HTERT RPE-1 (cell line): Measurements from ENCODE around the gene RIMBP2.
"Not testable (repeated sequence)": the region's sequence is repeated elsewhere in the genome, so short reads cannot be mapped to it uniquely, and the experiment has no call there.

ENCODE experiments used
- in situ Hi-C: fragments of 300-500 bp; cut with MboI; formaldehyde crosslinking; loops from 4 replicates; pipeline ENCODE4 v1.14.3; 2020; ENCODE audit warnings: low sequenced_read_pairs

The RIMBP2 gene

DNA sequence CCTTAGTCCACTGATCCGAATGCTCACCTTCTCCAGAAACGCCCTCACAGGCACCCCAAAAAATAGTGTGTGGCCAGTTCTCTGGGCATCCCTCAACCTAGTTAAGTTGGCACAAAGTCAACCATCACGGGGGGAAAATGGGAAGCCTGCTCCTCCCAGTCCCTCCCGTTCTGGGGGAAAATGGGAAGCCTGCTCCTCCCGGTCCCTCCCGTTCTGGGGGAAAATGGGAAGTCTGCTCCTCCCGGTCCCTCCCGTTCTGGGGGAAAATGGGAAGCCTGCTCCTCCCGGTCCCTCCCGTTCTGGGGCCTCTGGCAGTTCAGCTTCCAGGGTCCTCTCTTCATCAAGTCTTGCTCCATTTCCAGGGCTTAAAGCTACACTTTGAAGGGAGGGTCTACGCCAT, 106.1 kb downstream of the RIMBP2 start:
- in situ Hi-C loops: no loop called here

DNA sequence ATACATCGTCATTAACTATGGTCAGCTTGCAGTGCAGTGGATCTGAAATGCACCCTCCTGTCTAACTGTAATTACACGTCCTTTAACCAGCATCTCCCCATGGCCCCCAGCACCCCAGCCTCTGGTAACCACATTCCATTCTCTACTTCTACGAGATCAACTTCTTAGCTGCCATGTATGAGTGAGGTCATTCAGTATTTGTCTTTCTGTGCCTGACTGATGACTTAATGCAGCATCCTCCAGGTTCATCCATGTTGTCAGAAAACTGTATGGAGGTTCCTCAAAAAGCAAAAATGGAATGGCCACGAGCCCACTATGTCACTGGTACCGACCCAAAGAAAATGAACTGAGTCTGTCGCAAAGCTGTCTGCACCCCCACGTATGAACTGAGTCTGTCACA, 107.3 kb downstream of the RIMBP2 start:
- in situ Hi-C loops: no loop called here

DNA sequence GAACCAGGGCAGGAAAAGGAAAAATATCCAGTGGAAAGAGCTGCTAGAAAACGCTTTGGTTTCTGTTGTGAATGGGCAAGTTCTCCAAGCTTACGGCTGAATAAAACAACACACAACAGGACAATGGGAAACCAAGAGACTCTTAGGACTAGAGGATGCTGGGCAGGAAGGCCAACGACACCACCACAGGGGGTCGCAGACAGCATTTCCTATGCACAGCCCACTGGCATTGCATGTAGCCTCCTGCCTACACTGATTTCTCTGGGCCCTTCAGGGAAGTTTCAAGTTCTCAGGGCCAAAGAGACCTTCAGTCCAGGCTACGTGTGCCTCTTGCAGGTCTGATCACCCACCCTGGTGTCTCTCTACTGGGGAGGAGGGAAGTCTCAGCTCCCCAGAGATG, 108.0 kb downstream of the RIMBP2 start:
- in situ Hi-C loops: no loop called here

DNA sequence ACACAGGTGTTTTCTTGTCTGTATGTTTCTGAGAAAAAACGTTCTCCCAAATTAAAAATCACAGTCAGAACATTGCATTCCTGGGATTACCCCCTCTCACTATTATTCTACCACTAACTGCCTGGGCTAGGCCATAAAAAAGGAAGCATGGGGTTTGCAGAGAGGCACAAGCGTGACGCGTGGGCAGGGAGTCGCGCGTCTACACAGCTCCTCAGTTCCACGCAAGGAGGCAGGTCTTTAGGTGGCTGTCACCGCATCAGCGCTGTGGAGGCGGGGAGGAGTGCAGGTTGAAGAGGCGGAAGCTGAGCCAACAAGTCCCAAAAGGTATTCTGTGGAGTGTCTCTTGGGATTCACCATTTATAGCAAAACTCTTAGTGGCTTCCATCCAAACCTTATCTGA, 109.9 kb downstream of the RIMBP2 start:
- in situ Hi-C loops: no loop called here

DNA sequence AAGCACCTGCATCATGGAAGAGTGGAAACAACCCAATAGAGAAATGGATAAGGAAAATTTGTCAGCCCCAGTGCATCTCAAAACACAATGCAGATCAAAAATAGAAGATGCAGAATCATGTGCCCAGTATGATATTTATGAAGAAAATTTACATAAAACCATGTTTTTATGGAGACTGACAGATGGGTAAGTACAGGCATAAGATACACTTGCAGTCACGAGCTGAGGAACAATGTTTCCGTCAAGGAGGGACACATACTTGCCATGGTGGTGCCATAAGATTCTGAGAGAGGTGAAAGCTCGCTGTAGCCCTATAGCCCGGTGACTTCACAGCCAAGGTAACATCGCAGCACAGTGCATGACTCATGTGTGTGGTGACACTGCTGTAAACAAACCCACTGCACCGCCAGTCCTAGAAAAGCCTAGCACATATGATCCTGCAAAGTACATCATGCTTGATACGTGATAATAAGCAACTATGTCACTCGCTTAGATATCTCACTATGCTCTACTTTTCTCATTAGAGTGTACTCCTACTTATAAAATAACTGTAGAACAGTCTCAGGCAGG, 112.6 kb downstream of the RIMBP2 start:
- in situ Hi-C loops: no loop called here

DNA sequence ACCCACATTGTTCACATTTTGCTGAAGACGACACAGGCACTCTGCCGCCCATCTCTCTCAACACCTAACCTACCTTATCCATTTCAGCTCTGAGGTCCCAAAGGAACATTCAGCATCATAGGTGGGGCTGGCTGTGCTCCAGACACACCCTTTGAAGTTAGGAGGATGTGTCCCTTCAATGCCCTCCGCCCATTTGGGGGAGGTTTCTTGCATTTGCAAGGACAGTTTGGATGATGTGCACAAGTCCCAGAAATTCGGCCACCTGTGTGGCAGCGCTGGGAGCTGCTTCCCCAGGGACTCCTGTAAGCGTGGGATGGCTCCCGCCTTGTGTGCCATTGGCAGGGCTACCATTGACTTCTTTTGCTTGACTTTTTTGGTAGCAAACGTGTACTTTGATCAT, 113.8 kb downstream of the RIMBP2 start:
- in situ Hi-C loops: no loop called here

DNA sequence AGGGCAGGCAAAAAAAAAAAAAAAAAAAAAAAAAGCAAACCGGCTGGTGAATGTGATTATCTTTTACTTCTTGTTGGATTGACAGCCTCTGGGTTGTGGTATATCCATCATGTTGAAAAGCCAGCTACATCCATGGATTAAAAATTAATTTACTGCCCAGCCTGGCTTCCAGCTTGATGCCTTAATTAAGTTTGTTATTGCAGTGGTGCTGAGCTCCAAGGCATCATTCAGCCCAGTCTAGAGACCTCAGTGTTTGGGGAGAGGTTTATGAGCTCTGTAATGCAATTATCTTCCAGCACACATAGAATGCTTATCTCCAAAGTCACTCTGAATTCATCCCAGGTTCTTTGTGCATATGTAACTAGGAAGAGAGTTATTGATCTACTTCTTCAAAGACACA, 114.8 kb downstream of the RIMBP2 start:
- in situ Hi-C loops: no loop called here

DNA sequence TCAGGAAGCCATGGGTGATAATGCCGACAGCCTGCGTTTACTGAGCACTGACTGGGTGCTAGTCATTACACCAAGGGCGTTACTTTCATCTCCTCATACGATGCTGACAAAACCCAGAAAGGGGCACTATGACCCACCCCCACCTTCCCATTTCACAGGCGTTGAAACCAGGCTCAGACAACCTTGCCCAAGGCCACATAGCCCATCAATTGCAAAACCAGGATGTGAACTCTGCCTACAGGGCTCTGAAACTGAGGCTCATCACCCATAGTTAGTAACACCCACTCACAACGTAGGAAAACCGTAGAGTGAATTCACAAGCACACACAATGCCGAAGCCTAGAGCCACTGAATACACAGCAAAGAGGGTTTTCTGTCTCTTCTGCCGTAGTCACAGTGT, 119.9 kb downstream of the RIMBP2 start:
- in situ Hi-C loops: no loop called here

DNA sequence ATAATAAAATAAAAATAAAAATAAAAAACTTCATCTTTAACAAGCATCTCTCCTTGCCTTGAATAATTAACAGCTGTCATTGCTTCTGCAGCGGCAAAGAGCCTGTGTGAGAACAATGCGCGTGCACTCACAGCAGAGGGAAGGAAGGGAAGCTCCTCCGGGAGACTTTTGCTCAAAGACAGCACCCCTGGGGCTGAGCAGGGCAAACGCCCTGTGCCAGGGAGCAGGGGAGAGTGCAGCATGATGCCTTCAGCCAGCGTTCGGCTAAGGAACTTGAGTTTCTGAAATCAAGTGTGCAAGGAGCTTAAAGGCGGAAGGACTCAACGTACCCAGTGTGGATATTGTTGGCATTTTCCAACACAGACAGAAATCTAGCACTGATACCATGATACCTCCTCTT, 120.5 kb downstream of the RIMBP2 start:
- in situ Hi-C loops: no loop called here

DNA sequence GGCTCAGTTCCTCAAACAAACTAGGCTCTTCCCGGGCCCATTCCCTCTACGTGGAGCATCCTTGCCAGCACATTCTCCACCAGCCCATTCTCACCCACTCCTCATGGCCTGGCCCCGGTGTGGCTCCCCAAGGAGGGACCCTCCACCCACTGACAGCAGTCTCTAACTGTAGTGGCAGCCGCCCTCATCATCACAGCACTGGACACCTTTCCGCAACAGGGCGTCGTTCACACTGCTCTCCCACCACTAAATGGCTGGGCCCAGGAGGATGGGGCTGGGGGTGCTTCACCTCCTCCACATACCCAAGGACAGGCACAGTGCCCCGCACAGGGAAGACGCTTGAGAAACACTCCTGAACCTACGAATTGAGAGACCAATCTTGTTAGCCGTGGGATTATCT, 123.0 kb downstream of the RIMBP2 start:
- in situ Hi-C loops: no loop called here

DNA sequence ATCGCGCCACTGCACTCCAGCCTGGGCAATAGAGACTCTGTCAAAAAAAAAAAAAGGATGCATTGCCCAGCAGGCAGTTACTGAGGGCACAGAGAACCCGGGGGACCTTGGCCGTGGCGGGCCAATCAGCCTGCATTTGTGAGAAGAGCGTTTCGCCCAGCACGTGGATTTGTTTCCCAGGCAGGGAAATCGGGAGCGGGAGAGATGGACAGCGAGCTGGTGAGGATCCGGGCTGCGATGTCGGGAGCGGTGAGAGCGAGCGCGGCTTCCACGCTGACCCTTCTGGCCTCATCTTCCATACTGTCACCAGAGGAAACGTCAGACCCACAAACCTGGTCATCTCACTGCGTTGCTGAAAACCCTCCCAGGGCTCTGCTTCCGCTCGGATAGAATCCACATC, 123.5 kb downstream of the RIMBP2 start:
- in situ Hi-C loops: no loop called here

DNA sequence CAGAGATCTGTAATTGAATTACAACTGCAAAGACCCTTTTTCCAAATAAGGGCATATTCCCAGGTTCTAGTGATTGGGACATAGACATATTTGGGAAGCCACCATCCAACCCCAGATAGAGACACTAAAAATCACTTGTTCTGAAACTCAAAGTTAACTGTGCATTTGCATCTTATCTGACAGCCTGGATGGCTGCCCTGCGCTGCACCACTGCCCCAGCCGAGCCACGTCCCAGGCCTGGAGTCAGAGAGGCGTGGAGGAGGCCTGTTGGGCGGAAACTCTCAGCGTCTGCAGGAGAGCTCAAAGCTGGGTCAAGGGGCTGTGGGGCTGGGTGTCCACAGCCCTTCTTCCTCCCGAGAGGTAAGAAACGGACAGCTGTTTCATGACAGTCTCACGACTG, 124.4 kb downstream of the RIMBP2 start:
- in situ Hi-C loops: no loop called here

DNA sequence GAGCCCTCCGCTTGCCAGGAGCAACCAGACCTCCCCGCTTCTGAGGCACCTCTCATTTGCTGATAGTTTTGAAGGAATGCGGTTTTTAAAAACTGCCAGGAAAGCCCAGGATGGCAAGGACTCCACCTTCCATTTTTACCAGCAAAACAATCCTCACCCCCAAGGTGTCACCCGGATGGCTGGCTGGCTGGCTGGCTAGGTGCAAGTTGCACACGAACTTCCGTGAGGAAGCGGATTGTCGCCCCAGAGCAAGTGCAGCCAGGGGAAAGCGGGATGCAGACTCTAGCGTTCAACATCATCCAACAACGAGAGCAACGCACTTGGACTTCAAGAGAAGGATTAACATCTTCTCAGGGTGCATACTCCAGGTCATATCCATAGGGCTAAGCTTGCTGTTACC, 125.4 kb downstream of the RIMBP2 start:
- in situ Hi-C loops: no loop called here

DNA sequence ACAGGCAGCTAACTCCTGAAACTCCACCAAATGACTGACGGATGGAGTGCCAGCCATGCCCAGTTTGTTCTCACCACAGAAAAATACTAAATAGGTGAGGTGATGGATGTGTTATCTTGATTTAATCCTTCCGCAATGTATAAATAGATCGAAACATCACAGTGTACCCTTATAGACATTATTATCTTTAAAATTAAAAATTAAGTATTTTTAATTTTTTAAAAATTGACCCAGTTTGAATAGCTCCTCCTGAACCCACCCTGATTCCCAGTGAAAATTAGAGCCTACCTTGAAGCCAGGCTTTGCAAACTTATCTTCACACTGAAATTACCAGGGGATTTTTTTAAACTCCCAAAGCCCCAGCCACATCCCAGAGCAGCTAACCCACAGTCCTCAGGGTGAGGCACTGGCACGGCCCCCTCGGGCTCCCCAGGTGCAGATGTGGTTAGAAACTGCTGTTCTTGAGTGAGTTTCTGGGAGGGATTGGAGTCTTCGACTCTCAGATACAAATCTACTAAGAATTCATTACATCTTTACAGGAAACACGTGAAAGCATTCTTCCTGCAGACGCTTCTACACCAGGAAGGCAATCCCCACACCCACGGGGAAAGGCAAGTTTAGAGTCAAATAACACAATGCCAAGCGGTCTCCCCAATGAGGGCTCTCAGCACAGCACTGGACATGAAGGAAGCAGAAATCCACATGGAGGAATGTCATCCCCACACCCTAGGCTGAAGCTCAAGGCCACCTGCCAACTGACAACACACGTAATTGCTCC, 126.4 kb downstream of the RIMBP2 start:
- in situ Hi-C loops: no loop called here

DNA sequence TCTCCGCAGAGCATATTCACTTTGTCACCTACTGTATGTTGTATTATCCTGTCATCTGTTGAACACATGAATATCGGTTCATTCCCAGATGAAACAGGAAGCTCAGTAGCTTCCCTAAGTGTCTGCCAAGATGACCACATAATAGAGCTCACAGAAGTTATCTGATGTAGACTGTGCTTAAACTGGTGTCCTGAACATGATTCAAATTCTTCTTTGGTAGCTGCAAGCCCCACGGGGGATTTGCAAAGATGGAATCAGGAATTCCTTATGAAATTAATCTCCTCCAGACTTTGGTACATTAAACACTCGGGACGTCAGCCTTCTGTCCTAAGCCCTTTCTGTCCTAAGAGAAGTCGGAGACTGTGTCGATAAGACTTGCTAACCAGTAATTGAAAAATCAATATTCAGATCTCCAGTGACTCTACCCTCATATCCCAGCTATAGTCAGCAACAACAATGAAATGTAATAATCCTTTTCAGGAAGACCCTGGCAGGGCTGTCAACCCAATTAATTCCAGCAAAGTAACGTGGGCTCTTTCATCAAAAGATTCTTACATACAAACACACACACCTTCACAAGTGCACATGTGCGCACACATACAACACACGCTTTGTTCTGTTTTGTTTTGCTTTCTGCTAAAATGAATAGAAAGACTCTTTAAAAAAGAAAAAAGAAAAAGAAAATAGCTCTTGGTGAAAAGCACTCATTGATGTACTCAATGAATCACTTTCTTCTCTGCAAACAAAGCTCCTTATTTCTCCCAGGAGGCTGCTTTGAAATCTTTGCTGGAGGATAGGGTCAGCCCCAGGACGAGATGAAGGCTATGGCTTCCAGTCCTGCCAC, 127.2 kb downstream of the RIMBP2 start:
- in situ Hi-C loops: no loop called here

DNA sequence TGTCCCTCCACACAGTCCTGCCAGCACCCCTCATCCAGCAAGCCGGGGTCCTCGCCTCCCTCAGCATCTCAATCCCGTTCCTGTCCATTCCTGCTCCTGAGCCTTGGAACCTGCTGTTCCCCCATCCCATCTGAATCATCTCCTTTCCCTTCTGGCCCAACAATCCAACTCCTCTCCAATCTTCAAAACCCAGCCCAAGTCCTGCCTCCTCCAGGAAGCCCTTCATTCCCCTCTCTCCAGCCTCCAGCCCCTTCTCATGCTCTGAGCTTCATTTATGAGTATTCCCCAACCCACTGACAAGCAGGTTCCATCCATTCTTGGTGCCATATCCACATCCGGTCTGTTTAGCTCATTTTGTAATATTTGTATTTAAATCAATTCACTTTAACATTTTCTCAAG, 128.1 kb downstream of the RIMBP2 start:
- in situ Hi-C loops: no loop called here

DNA sequence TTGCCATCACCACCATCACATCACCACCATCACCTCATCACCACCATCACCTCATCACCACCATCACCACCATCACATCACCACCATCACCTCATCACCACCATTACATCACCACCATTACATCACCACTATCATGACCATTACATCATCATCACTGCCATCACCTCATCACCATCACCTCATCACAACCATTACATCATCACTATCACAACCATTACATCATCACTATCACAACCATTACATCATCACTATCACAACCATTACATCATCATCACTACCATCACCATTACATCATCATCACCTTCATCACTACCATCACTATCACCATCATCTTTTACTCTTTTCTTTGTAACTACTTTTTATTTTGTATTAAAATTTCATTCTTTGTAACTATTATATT, 131.6 kb downstream of the RIMBP2 start:
- in situ Hi-C loops: not testable (repeated sequence)

DNA sequence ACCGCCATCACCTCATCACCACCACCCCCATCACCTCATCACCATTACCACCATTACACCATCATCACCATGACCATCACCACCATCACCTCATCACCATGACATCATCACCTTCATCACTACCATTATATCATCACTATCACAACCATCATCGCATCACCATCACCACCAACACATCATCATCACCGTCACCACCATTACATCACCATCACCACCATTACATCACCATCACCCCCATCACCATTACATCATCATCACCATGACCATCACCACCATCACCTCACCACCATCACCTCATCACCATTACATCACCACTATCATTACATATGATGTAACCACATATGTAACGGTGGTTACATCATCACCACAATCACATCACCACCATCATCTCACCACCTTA, 132.3 kb downstream of the RIMBP2 start:
- in situ Hi-C loops: no loop called here

DNA sequence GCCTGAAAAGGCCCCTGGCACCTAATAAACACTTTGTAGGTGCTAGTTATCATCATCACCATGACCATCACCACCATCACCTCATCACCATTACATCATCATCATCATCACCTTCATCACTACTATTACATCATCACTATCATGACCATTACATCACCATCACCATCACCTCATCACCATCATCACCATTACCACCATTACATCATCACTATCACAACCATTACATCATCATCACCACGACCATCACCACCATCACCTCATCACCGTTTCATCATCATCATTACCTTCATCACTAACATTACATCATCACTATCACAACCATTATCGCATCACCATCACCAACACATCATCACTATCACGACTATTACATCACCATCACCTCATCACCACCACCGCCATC, 132.8 kb downstream of the RIMBP2 start:
- in situ Hi-C loops: no loop called here

DNA sequence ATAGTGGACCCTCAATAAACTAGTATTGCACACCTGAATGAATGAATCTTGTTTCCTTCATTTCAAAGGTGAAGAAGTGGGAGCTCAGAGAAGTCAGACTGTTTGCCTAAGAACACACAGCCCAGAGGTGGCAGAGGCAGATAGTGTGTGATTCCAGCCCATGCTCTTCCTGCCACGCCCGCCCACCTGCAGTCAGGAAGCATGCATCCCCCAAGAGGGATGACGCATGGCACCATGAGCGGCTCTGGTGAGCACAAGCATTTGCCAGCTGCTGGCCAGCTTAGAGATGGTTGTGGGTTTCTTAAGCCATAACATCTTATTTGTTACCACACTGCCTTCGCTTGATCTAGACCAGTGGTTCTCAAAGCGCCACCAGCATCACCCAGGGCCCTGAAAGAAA, 133.8 kb downstream of the RIMBP2 start:
- in situ Hi-C loops: no loop called here

DNA sequence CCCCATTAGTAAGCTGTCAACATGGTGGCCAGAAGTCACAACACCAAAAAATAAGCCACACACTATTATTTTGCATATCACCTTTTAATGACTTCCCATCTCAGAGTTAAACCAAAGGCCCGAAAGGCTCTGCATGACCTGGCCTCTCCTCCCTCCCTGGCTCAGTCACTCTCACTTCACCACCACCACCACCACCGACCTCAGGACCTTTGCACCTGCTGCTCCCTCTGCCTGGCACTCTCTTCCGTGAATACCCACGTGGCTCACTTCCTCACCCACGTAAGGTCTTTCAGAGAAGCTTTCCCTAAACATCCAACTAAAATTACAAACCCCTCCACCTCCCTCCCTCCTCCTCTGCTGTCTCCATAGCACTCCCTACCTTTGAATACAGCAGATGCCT, 134.3 kb downstream of the RIMBP2 start:
- in situ Hi-C loops: no loop called here

DNA sequence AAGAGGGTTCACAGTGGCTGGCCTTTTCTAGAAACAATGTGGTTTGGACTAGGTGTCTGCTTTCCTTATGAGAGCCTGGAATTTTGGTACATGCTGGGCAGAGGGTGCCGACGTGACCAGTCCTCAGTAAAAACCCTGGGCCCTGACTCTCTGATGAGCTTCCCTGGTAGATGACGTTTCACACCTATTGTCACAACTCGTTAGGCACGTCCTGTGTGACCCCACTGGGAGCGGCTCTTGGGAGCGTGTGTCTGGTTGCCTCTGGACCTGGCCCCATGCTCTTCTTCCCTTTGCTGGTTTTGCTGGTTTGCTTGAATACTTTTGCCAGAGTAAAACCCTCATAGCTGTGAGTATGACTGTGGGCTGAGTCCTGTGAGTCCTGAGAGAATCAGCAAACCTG, 136.9 kb downstream of the RIMBP2 start:
- in situ Hi-C loops: no loop called here
